Measurements from ENCODE around the gene CHST11. TPM values are rescaled to one million over a fixed set of nuclear protein-coding genes. Genes with fewer than 3 reads are reported as not detected.
"Not testable (repeated sequence)": the region's sequence is repeated elsewhere in the genome, so short reads cannot be mapped to it uniquely, and the experiment has no call there.

The CHST11 gene
- total RNA-seq, 2 donors from 2014 or later = 7.8 to 11.9 TPM

DNA sequence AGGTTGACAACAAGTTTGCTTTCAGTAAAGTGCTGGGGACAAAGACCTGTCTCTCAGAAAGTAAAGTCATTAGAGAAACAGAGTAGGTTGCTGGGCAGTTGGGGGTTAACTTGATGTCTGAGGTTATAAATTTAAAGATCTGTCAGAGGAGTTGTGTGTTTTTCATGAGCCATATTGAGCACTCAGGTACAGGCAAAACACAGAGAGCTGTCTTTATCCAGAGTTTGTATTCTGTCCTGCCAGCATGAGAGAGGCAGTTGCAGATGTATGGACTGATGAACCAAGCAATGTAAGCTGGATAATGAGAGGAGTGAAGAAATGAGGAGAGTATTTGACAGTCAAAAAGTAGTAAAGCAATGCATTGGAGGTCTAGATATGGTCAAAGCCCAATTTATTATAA is 344.7 kb downstream of the CHST11 start:
- H3K9me3 ChIP-seq = no peaks in the 10 kb centered on the region
- H3K27me3 ChIP-seq = no peaks in the 10 kb centered on the region
- no peak overlapping the region for H3K27ac ChIP-seq
- no peaks in the 10 kb centered on the region for H3K4me1 ChIP-seq
- no peaks in the 10 kb centered on the region for H3K36me3 ChIP-seq
- no peak overlapping the region for H3K4me3 ChIP-seq
- TF ChIP-seq, protein P1, sequence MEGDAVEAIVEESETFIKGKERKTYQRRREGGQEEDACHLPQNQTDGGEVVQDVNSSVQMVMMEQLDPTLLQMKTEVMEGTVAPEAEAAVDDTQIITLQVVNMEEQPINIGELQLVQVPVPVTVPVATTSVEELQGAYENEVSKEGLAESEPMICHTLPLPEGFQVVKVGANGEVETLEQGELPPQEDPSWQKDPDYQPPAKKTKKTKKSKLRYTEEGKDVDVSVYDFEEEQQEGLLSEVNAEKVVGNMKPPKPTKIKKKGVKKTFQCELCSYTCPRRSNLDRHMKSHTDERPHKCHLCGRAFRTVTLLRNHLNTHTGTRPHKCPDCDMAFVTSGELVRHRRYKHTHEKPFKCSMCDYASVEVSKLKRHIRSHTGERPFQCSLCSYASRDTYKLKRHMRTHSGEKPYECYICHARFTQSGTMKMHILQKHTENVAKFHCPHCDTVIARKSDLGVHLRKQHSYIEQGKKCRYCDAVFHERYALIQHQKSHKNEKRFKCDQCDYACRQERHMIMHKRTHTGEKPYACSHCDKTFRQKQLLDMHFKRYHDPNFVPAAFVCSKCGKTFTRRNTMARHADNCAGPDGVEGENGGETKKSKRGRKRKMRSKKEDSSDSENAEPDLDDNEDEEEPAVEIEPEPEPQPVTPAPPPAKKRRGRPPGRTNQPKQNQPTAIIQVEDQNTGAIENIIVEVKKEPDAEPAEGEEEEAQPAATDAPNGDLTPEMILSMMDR (IDR thresholded peaks at IDR 0.05) = no peak
- no peak for DNase-seq (ENCODE audit: low spot score)

GRCh38 chr12:104802208-104802607 is 345.5 kb downstream of the CHST11 start:
- Histone ChIP-seq H3K27me3 (no peaks in the 10 kb centered on the region), H3K36me3 (no peaks in the 10 kb centered on the region), H3K9me3 (no peaks in the 10 kb centered on the region), H3K27ac (no peak overlapping the region), H3K4me1 (no peaks in the 10 kb centered on the region), H3K4me3 (no peak overlapping the region)
- TF ChIP-seq, protein P1 (IDR thresholded peaks at IDR 0.05) = no peak
- DNase-seq (ENCODE audit: low spot score) = no peak

- no peaks in the 10 kb centered on the region for H3K4me1 ChIP-seq
- no peak overlapping the region for H3K27ac ChIP-seq
- H3K36me3 ChIP-seq = no peaks in the 10 kb centered on the region
- H3K27me3 ChIP-seq = no peaks in the 10 kb centered on the region
- H3K4me3 ChIP-seq = no peak overlapping the region
- TF ChIP-seq, protein P1 (IDR thresholded peaks at IDR 0.05) = no peak
- DNase-seq (ENCODE audit: low spot score) = no peak
- H3K9me3 ChIP-seq = no peaks in the 10 kb centered on the region
These were observed 348.4 kb downstream of the CHST11 start for GRCh38 chr12:104805186-104805585.

- DNase-seq (ENCODE audit: low spot score); H3K27me3 ChIP-seq; H3K4me1 ChIP-seq; H3K27ac ChIP-seq; H3K4me3 ChIP-seq; H3K9me3 ChIP-seq; H3K36me3 ChIP-seq: not testable (repeated sequence)
These were observed 349.4 kb downstream of the CHST11 start for GRCh38 chr12:104806194-104806593.

DNA sequence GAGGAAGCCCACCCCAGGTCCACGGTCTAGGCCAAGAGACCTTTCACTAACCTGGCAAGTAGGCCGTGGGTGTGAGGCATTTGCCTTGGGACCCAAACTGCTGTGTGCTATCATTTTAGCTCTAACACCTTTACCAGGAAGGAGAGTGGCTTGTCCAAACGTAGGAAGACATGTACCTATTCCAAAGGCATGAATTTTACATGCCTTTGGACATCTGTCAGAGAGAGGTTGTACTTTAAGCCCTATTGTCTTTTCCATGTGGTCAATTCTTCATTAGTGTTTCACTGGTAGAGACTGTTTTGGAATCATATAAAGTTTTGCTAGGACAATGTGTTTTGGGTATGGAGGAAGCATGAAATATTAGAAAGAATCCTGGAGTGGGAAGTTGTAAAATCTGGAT is 352.5 kb downstream of the CHST11 start:
- no peak for DNase-seq (ENCODE audit: low spot score)
- H3K27ac ChIP-seq = no peak overlapping the region
- no peaks in the 10 kb centered on the region for H3K4me1 ChIP-seq
- H3K36me3 ChIP-seq = no peaks in the 10 kb centered on the region
- TF ChIP-seq, protein P1 (IDR thresholded peaks at IDR 0.05) = no peak
- no peaks in the 10 kb centered on the region for H3K9me3 ChIP-seq
- no peak overlapping the region for H3K4me3 ChIP-seq
- H3K27me3 ChIP-seq = no peaks in the 10 kb centered on the region

- no peaks in the 10 kb centered on the region for H3K36me3 ChIP-seq
- no peak overlapping the region for H3K27ac ChIP-seq
- H3K4me1 ChIP-seq = no peaks in the 10 kb centered on the region
- no peaks in the 10 kb centered on the region for H3K27me3 ChIP-seq
- no peak for DNase-seq (ENCODE audit: low spot score)
- no peaks in the 10 kb centered on the region for H3K9me3 ChIP-seq
- TF ChIP-seq, protein P1 (IDR thresholded peaks at IDR 0.05) = no peak
- no peak overlapping the region for H3K4me3 ChIP-seq
These were observed 353.1 kb downstream of the CHST11 start for GRCh38 chr12:104809706-104810385.

Small RNAs within 50 kb of the gene (microRNA-seq; reads per million reads assigned to microRNA genes)
- 0 to 0.71 reads per million in 2 donors for gene MIR3922 (ENCODE audit: borderline number of aligned reads in 2 of 2, borderline replicate concordance in 1 of 2)

Other genes starting within 250 kb of the CHST11 start
- gene TXNRD1, start 241.2 kb upstream of the CHST11 start, total RNA-seq = 100 to 1,000 TPM; 191 to 286 TPM
- gene EID3, start 153.2 kb upstream of the CHST11 start, total RNA-seq = 1 to 10 TPM; 2.9 to 3.3 TPM

All from right atrium auricular region (tissue), 2 donors.